SH-SY5Y (cell line): ENCODE measurements around the gene RAB6A.

ENCODE experiments used
- GATA2 ChIP-seq: IDR thresholded peaks from 2 replicates; pipeline ENCODE4 v1.6.1; 2011; ENCODE audit warnings: mild to moderate bottlenecking, low read depth, low read length
- GATA3 ChIP-seq: IDR thresholded peaks from 2 replicates; pipeline ENCODE4 v1.6.1; 2011; ENCODE audit warnings: low read depth, mild to moderate bottlenecking, low read length, moderate library complexity

Gene RAB6A

DNA sequence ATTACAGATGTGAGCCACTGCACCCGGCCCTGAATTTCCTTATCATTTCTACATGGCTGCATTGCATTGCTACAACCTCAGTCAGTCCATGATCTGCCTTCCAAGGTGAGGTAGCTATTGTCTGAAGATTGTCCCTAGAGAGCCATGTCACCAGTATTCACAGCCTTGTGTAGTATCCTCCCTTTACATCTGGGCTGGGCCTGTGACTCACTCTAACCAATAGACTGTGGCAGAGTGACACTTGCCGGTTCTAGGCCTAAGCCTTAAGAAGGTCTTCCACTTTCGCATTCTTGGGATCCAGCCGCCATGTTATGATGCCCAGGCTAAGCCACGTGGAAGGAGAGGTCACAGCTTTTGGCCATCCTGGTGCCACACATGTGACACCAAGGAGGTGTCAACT lies 124.6 kb downstream of the RAB6A start:
- TF ChIP-seq GATA2: no peak
- TF ChIP-seq GATA3: no peak

- TF ChIP-seq GATA2: no peak
- no peak for TF ChIP-seq GATA3
Measured at GRCh38 chr11:73635721-73636120, 125.2 kb downstream of the RAB6A start.

DNA sequence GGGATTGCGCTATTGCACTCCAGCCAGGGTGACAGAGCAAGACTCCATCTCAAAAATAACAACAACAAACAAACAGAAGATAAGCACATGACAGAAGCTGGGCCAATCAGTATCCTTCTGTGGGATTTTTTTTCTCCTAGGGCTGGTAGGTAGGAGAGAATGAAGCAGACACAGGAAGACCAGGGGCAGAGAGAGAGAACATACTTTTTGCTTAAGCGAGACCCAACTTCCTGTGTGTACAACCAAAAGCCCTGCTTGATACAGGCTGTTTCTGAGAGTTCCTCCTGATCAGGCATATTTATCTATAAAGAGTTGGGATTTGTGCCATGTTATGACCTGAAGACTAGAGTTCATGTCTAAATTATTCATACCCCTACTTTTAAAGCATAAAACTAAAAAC lies 126.9 kb downstream of the RAB6A start:
- TF ChIP-seq GATA3 (no peak), GATA2 (no peak)

GRCh38 chr11:73632996-73633395 lies 127.9 kb downstream of the RAB6A start:
- no peak for TF ChIP-seq GATA2
- no peak for TF ChIP-seq GATA3

DNA sequence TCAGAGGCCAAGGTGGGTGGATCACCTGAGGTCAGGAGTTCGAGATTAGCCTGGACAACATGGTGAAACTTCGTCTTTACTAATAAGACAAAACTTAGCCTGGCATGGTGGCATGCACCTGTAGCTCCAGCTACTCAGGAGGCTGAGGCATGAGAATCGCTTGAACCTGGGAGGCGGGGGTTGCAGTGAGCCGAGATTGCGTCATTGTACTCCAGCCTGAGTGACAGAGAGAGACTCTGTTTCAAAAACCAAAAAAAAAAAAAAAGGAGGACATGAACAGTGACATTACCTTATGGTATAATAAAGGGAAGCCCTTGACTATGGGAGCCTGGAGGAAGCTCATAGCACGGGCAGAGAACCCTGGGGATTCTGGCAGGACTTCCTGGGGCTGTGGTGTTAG lies 131.0 kb downstream of the RAB6A start:
- TF ChIP-seq GATA2 (no peak), GATA3 (no peak)

DNA sequence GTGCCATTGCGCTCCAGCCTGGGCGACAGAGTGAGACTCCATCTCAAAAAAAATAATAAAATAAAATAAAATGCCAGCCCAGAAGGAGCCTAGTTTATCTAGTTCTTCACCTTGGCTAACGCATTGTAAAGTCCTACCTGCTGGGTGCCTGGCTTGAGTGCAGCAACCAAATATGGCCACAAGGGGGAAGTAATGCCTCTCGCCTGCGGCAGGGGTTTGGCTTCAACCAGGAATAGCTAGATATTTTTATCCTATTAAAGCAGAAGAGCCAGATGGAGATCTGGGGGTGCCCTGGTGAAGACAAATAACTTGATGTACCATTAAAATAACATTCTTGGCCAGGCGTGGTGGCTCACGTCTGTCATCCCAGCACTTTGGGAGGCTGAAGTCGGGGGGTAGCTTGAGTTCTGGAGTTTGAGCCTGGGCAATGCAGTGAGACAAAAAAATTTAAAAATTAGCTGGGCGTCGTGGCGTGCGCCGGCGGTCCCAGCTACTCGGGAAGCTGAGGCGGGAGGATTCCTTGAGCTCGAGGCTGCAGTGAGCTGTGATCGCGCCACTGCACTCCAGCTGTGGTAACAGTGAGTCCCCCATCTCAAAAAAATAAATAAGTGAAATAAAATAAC lies 135.1 kb downstream of the RAB6A start:
- TF ChIP-seq GATA2: no peak
- no peak for TF ChIP-seq GATA3
